Measurements from ENCODE around the gene C22orf15.

GRCh38 chr22:23754220-23754919 is 8.4 kb upstream of the C22orf15 start, which contains the start of gene VPREB3:
- no peak for TF ChIP-seq CREB1 (IDR thresholded peaks at IDR 0.05; ENCODE audit: low read depth)
- no peak for TF ChIP-seq REST (IDR thresholded peaks at IDR 0.05; ENCODE audit: low read depth)
- TF ChIP-seq FOXM1 (IDR thresholded peaks at IDR 0.05; ENCODE audit: borderline replicate concordance, low read depth): no peak
- TF ChIP-seq CEBPB (IDR thresholded peaks at IDR 0.05): no peak
